Prostate gland (tissue), 2 donors: Measurements from ENCODE around the gene CRACR2A. TPM values are rescaled to one million over a fixed set of nuclear protein-coding genes. Genes with fewer than 3 reads are reported as not detected.

Experiments used
- DNase-seq: peaks from one replicate; pipeline ENCODE4 v3.0.0-alpha.2; 2019; ENCODE audit warnings: low spot score
- H3K27ac ChIP-seq, 2 donors: fragments of 200-600 bp; sonication (generic); 2 replicates each; pipeline ENCODE4 v1.5.1; 2017 to 2019
- H3K27me3 ChIP-seq: fragments of 200-600 bp; sonication (generic); replicated peaks from 2 replicates; pipeline ENCODE4 v1.5.1; 2019; ENCODE audit not compliant: insufficient read depth
- H3K36me3 ChIP-seq, 2 donors: fragments of 200-600 bp; sonication (generic); 1 replicate in 1 of 2; 2 replicates in 1 of 2; pipeline versions ENCODE4 v1.5.1 to v1.8.1; 2017 to 2019
- H3K4me1 ChIP-seq: fragments of 200-600 bp; sonication (generic); replicated peaks from 2 replicates; pipeline ENCODE4 v1.5.1; 2019
- H3K4me3 ChIP-seq, 2 donors: fragments of 200-600 bp; sonication (generic); 2 replicates each; pipeline ENCODE4 v1.5.1; 2017 to 2019
- H3K9me3 ChIP-seq: fragments of 200-600 bp; sonication (generic); 2 replicates; pipeline ENCODE4 v1.5.1; 2017
- POLR2A ChIP-seq: fragments of 450-650 bp; IDR thresholded peaks from one replicate; pipeline ENCODE4 v1.6.1; 2016; ENCODE audit warnings: antibody characterized with exemption, mild to moderate bottlenecking
- POLR2AphosphoS5 ChIP-seq: sonication (generic); formaldehyde crosslinking; IDR thresholded peaks from one replicate; pipeline ENCODE4 v1.6.1; 2017; ENCODE audit warnings: antibody characterized with exemption
- WGBS: methylation state at CpG from one replicate; pipeline ENCODE4 v1.1.5; 2018; 5-methylcytosine and 5-hydroxymethylcytosine counted together
- intact Hi-C: fragments of 100-400 bp; cut with DNase I; formaldehyde crosslinking; loops from one replicate; pipeline ENCODE4 v1.14.2; 2022
- total RNA-seq, 2 donors: library from RNA; depleted of rRNA; stranded (reverse); fragments of >200 nt; gene quantifications; one replicate each; pipeline ENCODE4 v1.1.0, GENCODE V29; 2016
- TF ChIP-seq, protein P1 (sequence below), 4 experiments: fragments of 200-600 bp in 2 of 4; fragments of 450-650 bp in 2 of 4; sonication (generic) in 2 of 4; IDR thresholded peaks; 1 replicate in 3 of 4; 2 replicates in 1 of 4; pipeline ENCODE4 v1.5.1; 2016 to 2019; ENCODE audit warnings: antibody characterized with exemption in 4 of 4, mild to moderate bottlenecking in 2 of 4, moderate library complexity in 2 of 4

Gene CRACR2A
- total RNA-seq, 2 donors from 2014 or later: 21.6 to 39.1 TPM

DNA sequence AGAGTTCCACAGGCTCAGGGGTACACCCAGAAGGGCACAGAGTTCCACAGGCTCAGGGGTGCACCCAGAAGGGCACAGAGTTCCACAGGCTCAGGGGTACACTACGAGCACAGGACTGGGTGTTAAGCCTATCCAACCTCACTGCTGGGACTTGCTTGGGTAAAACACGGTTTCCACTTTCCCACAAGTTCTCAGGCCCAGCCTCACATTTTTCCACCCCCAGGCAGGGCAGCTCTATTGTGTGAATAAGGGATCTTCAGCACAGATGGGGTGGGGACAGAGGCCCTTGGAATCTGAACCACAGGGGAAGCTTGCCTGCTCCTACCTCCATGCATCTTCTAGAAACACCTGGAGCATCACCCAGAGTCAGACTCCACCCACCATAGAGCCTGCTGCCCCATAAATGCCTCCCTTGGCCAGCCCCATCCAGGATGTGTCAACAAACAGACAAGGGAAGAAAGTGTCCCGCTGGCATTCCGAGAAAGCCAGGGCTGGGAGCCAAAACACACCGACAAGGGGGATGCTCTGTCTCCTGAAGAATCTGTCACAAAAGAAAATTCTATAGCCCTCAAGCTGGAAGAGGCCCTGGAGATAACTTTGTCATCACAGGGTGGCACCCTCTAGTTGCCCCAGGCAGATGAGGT lies 4.8 kb downstream of the CRACR2A start:
- Histone ChIP-seq H3K27me3 (no peaks in the 10 kb centered on the region), H3K27ac (peak overlapping the region; percentile 89 to 96), H3K36me3 (no peaks in the 10 kb centered on the region), H3K4me3 (no peak overlapping the region), H3K4me1 (peaks cover 27% of the 10 kb centered on the region), H3K9me3 (no peaks in the 10 kb centered on the region)
- TF ChIP-seq POLR2AphosphoS5: peak; percentile 96
- TF ChIP-seq, protein P1, sequence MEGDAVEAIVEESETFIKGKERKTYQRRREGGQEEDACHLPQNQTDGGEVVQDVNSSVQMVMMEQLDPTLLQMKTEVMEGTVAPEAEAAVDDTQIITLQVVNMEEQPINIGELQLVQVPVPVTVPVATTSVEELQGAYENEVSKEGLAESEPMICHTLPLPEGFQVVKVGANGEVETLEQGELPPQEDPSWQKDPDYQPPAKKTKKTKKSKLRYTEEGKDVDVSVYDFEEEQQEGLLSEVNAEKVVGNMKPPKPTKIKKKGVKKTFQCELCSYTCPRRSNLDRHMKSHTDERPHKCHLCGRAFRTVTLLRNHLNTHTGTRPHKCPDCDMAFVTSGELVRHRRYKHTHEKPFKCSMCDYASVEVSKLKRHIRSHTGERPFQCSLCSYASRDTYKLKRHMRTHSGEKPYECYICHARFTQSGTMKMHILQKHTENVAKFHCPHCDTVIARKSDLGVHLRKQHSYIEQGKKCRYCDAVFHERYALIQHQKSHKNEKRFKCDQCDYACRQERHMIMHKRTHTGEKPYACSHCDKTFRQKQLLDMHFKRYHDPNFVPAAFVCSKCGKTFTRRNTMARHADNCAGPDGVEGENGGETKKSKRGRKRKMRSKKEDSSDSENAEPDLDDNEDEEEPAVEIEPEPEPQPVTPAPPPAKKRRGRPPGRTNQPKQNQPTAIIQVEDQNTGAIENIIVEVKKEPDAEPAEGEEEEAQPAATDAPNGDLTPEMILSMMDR (IDR thresholded peaks at IDR 0.05): no peak
- TF ChIP-seq POLR2A: no peak
- WGBS: 23% methylated on average over 5 of the region's 5 CpGs
- intact Hi-C loops: no loop called here
- peak; percentile 94 for DNase-seq

DNA sequence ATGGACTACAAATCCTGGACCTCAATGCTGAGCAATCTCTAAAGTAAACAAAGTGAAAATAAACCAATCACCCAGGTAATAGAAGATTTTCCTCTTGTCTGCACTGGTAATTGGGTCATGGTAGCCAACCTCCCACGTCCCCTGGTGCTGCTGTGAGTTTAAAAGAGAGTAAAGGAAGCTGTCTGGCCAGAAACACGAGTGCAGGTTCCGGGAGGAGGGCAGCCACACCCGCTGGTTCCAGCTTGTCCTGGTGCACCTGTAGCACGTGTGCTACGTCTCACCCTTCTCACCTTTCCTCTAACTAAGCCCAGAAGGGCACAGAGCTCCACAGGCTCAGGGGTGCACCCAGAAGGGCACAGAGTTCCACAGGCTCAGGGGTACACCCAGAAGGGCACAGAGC lies 5.4 kb downstream of the CRACR2A start:
- no peaks in the 10 kb centered on the region for H3K9me3 ChIP-seq
- H3K4me1 ChIP-seq: peaks cover 27% of the 10 kb centered on the region
- intact Hi-C loops: no loop called here
- DNase-seq: peak; percentile 69
- H3K27me3 ChIP-seq: no peaks in the 10 kb centered on the region
- peak overlapping the region; percentile 89 to 96 for H3K27ac ChIP-seq
- TF ChIP-seq POLR2A (no peak), POLR2AphosphoS5 (peak; percentile 61)
- no peaks in the 10 kb centered on the region for H3K36me3 ChIP-seq
- 36% methylated on average over 6 of the region's 6 CpGs for WGBS
- no peak overlapping the region for H3K4me3 ChIP-seq

DNA sequence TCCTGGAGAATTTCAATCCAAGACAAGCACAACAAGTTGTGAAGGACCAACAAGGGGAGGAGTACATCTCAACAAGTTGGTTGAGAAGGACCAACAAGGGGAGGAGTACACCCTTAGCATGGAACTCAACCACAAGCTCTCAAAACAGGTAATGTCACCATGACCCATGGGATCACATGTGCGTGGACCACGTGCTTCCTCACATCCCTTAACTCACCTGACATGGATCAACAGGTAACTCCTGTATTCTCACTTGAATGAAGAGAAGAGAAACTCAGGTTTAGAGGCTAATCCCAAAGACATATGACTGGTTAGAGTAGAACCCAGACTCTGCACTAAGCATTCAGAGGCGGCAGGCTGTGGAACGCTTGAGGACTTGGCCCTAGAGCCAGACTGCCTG lies 6.2 kb downstream of the CRACR2A start:
- Histone ChIP-seq H3K4me3 (no peak overlapping the region), H3K9me3 (no peaks in the 10 kb centered on the region), H3K27me3 (no peaks in the 10 kb centered on the region), H3K36me3 (no peaks in the 10 kb centered on the region), H3K4me1 (peaks cover 24% of the 10 kb centered on the region), H3K27ac (peak overlapping the region; percentile 89 to 96)
- TF ChIP-seq POLR2AphosphoS5 (no peak), POLR2A (no peak)
- TF ChIP-seq, protein P1 (IDR thresholded peaks at IDR 0.05): no peak
- DNase-seq: no peak
- 95% methylated on average over 4 of the region's 4 CpGs for WGBS
- intact Hi-C loops: no loop called here

DNA sequence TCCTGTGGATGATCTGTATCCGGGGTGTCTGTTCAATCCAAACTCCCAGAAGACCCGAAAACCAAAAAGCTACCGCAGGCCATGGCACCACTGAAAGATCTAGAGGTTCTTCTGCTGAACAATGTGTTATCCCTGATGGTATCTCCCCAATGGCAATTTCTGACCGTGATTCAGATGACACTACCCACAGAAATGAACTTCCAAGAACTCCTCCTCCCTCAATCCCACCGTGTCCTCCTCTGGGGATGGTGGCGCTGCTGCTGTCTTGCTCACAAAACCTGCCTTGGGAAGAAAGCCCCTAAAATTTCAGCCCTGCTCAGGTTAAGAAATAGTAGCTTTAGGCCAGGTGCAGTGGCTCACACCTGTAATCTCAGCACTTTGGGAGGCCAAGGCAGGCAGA lies 7.8 kb downstream of the CRACR2A start:
- peak overlapping the region; percentile 58 to 96 for H3K27ac ChIP-seq
- H3K4me1 ChIP-seq: peaks cover 19% of the 10 kb centered on the region
- intact Hi-C loops: no loop called here
- TF ChIP-seq, protein P1 (IDR thresholded peaks at IDR 0.05): no peak
- TF ChIP-seq POLR2AphosphoS5 (no peak), POLR2A (no peak)
- 95% methylated on average over 6 of the region's 6 CpGs for WGBS
- H3K36me3 ChIP-seq: no peaks in the 10 kb centered on the region
- no peak overlapping the region for H3K4me3 ChIP-seq
- H3K9me3 ChIP-seq: no peaks in the 10 kb centered on the region
- DNase-seq: no peak
- H3K27me3 ChIP-seq: no peaks in the 10 kb centered on the region

DNA sequence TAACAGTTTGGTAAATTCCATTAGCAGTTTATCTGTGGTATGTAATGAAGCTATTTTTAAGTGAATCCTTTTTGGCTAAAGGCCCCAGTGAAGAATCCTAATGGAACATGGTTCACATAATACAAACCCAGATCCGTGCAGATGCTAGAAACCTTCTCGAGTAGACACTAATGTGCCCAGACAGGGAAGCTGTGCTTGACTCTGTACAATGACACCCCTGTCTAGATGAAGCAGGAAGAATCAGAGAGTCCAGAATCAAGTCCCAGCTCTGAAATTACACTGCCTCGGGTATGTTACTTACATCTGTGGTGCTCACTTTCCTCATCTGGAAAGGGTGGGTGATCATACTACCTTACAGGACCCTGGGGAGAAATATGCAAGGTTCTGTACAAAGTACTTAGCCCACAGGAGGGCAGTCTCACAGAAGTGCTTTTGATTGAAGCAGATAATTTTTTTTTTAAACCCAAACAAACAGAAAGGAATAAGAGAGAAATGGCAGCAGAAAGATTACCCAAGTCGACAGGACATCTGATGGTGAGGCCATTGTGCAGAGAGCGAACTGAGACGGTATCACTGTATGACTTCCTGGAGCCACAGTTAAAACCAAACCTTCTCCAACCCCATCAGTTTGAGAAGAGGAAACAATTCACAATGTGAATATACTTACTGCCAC lies 8.5 kb downstream of the CRACR2A start:
- DNase-seq: no peak
- Histone ChIP-seq H3K27ac (peak overlapping the region; percentile 58 to 96), H3K4me3 (no peak overlapping the region), H3K36me3 (no peaks in the 10 kb centered on the region), H3K9me3 (no peaks in the 10 kb centered on the region), H3K27me3 (no peaks in the 10 kb centered on the region), H3K4me1 (peaks cover 19% of the 10 kb centered on the region)
- intact Hi-C loops: no loop called here
- TF ChIP-seq, protein P1 (IDR thresholded peaks at IDR 0.05): no peak
- TF ChIP-seq POLR2AphosphoS5: no peak
- no peak for TF ChIP-seq POLR2A
- WGBS: 73% methylated on average over 6 of the region's 6 CpGs
